Heart right ventricle (tissue), 16 donors: Measurements from ENCODE around the gene MYH9. TPM values are rescaled to one million over a fixed set of nuclear protein-coding genes. Genes with fewer than 3 reads are reported as not detected.

Experiments used
- ATAC-seq, 8 donors: fragments of 200-7000 bp; cut with Tn5 transposase; one replicate each; pipeline ENCODE4 v1.9.1; 2020; ENCODE audit warnings: mild to moderate bottlenecking in 8 of 8, moderate library complexity in 8 of 8, moderate number of reproducible peaks in 1 of 8
- DNase-seq, 2 donors: peaks; one replicate each; pipeline ENCODE4 v3.0.0-alpha.2; 2020
- H3K27ac ChIP-seq, 10 donors: fragments of 200-600 bp; sonication (generic) in 2 of 10; one replicate each; pipeline versions ENCODE4 v1.5.0 to v1.8.0; 2020 to 2022; ENCODE audit warnings: mild to moderate bottlenecking in 3 of 10
- H3K27me3 ChIP-seq, 7 donors: fragments of 200-600 bp; one replicate each; pipeline ENCODE4 v1.8.0; 2021 to 2022; ENCODE audit warnings: mild to moderate bottlenecking in 2 of 7
- H3K36me3 ChIP-seq, 9 donors: fragments of 200-600 bp; sonication (generic) in 1 of 9; one replicate each; pipeline versions ENCODE4 v1.5.0 to v1.8.0; 2020 to 2022; ENCODE audit warnings: mild to moderate bottlenecking in 2 of 9
- H3K4me1 ChIP-seq, 9 donors: fragments of 200-600 bp; sonication (generic) in 1 of 9; one replicate each; pipeline versions ENCODE4 v1.5.0 to v1.8.0; 2020 to 2022; ENCODE audit warnings: mild to moderate bottlenecking in 4 of 9
- H3K4me3 ChIP-seq, 10 donors: fragments of 200-600 bp; sonication (generic) in 2 of 10; one replicate each; pipeline versions ENCODE4 v1.5.0 to v1.8.0; 2020 to 2022; ENCODE audit warnings: mild to moderate bottlenecking in 7 of 10, moderate library complexity in 2 of 10
- H3K9me3 ChIP-seq, 11 donors: fragments of 200-600 bp in 10 of 11; sonication (generic) in 2 of 11; one replicate each; pipeline versions ENCODE4 v1.5.0 to v1.8.0; 2013 to 2022; ENCODE audit warnings: mild to moderate bottlenecking in 2 of 11, control low read depth in 1 of 11, moderate library complexity in 1 of 11
- CTCF ChIP-seq, 9 donors: fragments of 200-600 bp; sonication (generic) in 2 of 9; IDR thresholded peaks; one replicate each; pipeline versions ENCODE4 v1.5.0 to v1.8.0; 2021 to 2022; ENCODE audit warnings: antibody characterized with exemption in 9 of 9, mild to moderate bottlenecking in 5 of 9, moderate library complexity in 1 of 9
- WGBS, 2 donors: extraction: QIAGEN DNeasy Blood & Tissue Kit; methylation state at CpG; one replicate each; pipeline ENCODE4 v1.1.7; 2013; ENCODE audit warnings: inconsistent platforms in 1 of 2; 5-methylcytosine and 5-hydroxymethylcytosine counted together
- intact Hi-C, 10 donors: fragments of 100-400 bp; cut with DNase I; formaldehyde crosslinking; loops; one replicate each; pipeline versions ENCODE4 v1.11.1 to v1.14.2; 2022
- polyA plus RNA-seq, 2 donors: library from polyadenylated mRNA; stranded (reverse); fragments of 200-250 nt; gene quantifications; one replicate each; pipeline ENCODE4 v1.2.3, GENCODE V29; 2013
- total RNA-seq, 10 donors: library from RNA; stranded (reverse); fragmentation: NEBNext Ultra II Directional in 3 of 10; extraction: Animal tissue kit (Norgen Biotek cat#: 25700) in 3 of 10; gene quantifications; one replicate each; pipeline versions ENCODE4 v1.2.1 to v1.2.4, GENCODE V29; 2021 to 2023
- donor health status: Arrhythmogenic right ventricular cardiomyopathy.
- donor health status: ischemic (EF 13 %, LVEDD 7.1; RV severe dilation, severe dysfunction).
- donor health status: healthy with polysubstance abuse.
- donor health status: DM: no; HTN: yes; CAD: no.
- donor health status: DM: no; HTN: no; CAD: no.
- donor health status: ischemic (EF 25% LVEDD 6.9; RV normal size, moderate dysfunction).
- donor health status: ischemic (EF 25% LVEDD 5.7; RV mildly dilated, moderate dysfunction).
- donor health status: healthy.
- donor health status: DM: yes; HTN: yes; CAD: no.
- donor health status: Ischemic cardiomyopathy.
- donor health status: ischemic (EF 35%, LVEDD 5.7; RV mildly dilated, moderate dysfunction).
- donor health status: nonischemic (EF 11% LVEDD 7.7; RV severe dilation, severe dysfunction).
- donor health status: DM: yes; HTN: yes; CAD: no.
- donor health status: PGD.
- donor health status: ischemic (EF 29% LVEDD 5.4; RV normal size, mild dysfunction).
- donor health status: nonischemic (EF 23%, LVEDD 6.1; RV moderate dilation, normal function).

The MYH9 gene
- total and polyA plus RNA-seq, 12 donors, result 132 to 345 (median 189) TPM

- Histone ChIP-seq H3K27ac (peak overlapping the region in 9 of 10 donors; percentile 66 to 93 (median 88)), H3K36me3 (peaks cover 0 to 36% (median 0%) of the 10 kb centered on the region in 9 donors), H3K27me3 (no peaks in the 10 kb centered on the region), H3K4me1 (peaks cover 55 to 98% (median 95%) of the 10 kb centered on the region in 9 donors), H3K9me3 (no peaks in the 10 kb centered on the region), H3K4me3 (no peak overlapping the region)
- peak in 3 of 8 donors; percentile 12 to 44 (median 27) for ATAC-seq
- no peak for DNase-seq
- WGBS, 2 donors, result 63 to 72% methylated on average over 9 of the region's 9 CpGs
- intact Hi-C loops, result no loop called here
- no peak for TF ChIP-seq CTCF (IDR thresholded peaks at IDR 0.05)
These were observed 29.0 kb downstream of the MYH9 start for GRCh38 chr22:36358533-36359469.

GRCh38 chr22:36356708-36357624 is 30.8 kb downstream of the MYH9 start:
- peak overlapping the region in 1 of 10 donors; percentile 15 for H3K4me3 ChIP-seq
- H3K9me3 ChIP-seq, result no peaks in the 10 kb centered on the region
- H3K4me1 ChIP-seq, result peaks cover 53 to 98% (median 95%) of the 10 kb centered on the region in 9 donors
- no peak for TF ChIP-seq CTCF (IDR thresholded peaks at IDR 0.05)
- no peak for ATAC-seq
- peaks cover 0 to 31% (median 0%) of the 10 kb centered on the region in 9 donors for H3K36me3 ChIP-seq
- 65 to 72% methylated on average over 25 of the region's 25 CpGs for WGBS, 2 donors
- no peaks in the 10 kb centered on the region for H3K27me3 ChIP-seq
- H3K27ac ChIP-seq, result peak overlapping the region in 9 of 10 donors; percentile 66 to 93 (median 88)
- no peak for DNase-seq
- intact Hi-C loops, result no loop called here

- intact Hi-C loops, result no loop called here
- WGBS, 2 donors, result 64 to 74% methylated on average over 6 of the region's 6 CpGs
These were observed 31.9 kb downstream of the MYH9 start for GRCh38 chr22:36355894-36356293.

More at GRCh38 chr22:36355894-36356293, 31.9 kb downstream of the MYH9 start:
- Histone ChIP-seq H3K4me1 (peaks cover 56 to 98% (median 95%) of the 10 kb centered on the region in 9 donors), H3K9me3 (no peaks in the 10 kb centered on the region), H3K4me3 (peak overlapping the region in 2 of 10 donors; percentile 0 to 25), H3K27me3 (no peaks in the 10 kb centered on the region), H3K36me3 (peaks cover 0 to 29% (median 0%) of the 10 kb centered on the region in 9 donors), H3K27ac (peak overlapping the region; percentile 60 to 93 (median 88))
- no peak for TF ChIP-seq CTCF (IDR thresholded peaks at IDR 0.05)
- DNase-seq (no peak), ATAC-seq (no peak)
